HL-60/S4 treated with retinoic acid at 250 ng/mL for 4 days and 3 days (cell line): ENCODE results near the gene ACKR2.
"Not testable (repeated sequence)": the region's sequence is repeated elsewhere in the genome, so short reads cannot be mapped to it uniquely, and the experiment has no call there.

Source experiments
- in situ Hi-C: fragments of 300-500 bp; cut with MboI; formaldehyde crosslinking; loops from 2 replicates; pipeline ENCODE4 v1.7.0; 2022; ENCODE audit warnings: low sequenced_read_pairs

Gene ACKR2

DNA sequence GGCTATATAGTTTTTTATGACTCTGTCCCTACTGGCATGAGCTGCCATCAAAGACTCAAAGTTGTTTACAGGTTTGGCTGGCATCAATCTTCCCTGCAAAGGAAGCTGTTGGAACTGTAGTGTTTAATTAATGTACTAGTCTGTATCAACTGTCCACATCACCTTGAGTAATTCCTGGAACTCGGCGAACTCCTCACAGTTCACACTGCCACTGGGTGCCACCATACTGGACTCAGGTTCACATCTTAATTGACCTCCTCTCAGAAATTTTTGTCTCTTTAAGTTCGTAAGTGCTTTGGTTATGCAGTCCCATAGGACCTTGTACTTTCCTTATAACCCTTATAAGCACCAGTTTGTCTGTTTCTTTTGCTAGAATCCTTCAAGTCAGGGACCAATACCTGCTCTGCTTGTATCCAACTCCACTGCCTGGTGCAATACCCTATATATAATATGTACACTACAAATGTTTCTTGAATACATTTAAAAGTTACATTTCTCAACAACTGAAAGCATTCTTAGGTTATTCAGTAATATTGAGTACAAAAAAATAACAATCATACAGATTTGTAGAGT is 8.1 kb upstream of the ACKR2 start:
- in situ Hi-C loops: no loop called here

- in situ Hi-C loops: no loop called here
These were observed 7.5 kb upstream of the ACKR2 start for GRCh38 chr3:42801784-42802183.

GRCh38 chr3:42802876-42803413 is 6.3 kb upstream of the ACKR2 start:
- in situ Hi-C loops: no loop called here

- in situ Hi-C loops: no loop called here
These were observed 5.7 kb upstream of the ACKR2 start for GRCh38 chr3:42803414-42804105.

- in situ Hi-C loops: no loop called here
These were observed 5.0 kb upstream of the ACKR2 start, which contains the start of gene HIGD1A for GRCh38 chr3:42804106-42804830. Gene HIGD1A (minus strand): TSS chr3:42804490. CDS start chr3:42794253, 10,237 bp downstream.

- in situ Hi-C loops: no loop called here
These were observed 4.5 kb upstream of the ACKR2 start for GRCh38 chr3:42804831-42805132.

DNA sequence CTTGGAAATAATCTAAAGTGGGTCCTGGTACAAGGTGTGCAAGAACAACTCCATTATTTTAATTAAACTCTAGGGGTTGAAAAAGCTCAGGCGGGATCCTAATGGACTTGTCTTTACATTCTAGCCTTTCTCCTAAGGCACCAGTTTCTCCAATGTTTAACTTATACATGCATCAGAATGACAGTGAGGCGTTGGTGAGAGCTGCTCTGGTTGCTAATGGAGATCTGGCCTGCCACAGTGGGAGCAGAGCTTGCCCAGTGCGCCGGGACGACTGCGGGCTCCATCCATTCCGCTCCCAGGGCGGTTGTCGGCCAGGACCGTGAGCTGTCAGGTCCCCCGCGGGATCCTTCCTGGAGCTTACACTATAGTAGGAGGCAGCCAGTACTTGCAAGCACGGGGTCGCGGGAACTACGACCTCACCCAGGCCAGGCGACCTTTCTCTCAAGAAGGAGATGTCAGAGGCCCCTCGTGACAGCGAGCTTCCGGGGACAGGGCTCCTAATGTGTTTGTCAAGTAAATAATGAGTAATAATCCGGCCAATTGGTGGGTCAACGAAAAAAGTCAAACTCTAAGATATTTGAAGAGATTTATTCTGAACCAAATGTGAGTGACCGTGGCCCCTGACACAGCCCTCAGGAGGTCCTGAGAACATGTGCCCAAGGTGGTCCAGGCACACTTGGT is 4.0 kb upstream of the ACKR2 start:
- in situ Hi-C loops: no loop called here

- in situ Hi-C loops: no loop called here
These were observed 1.3 kb upstream of the ACKR2 start for GRCh38 chr3:42807929-42808328.

GRCh38 chr3:42810706-42811105 is 1.5 kb downstream of the ACKR2 start:
- in situ Hi-C loops: not testable (repeated sequence)

DNA sequence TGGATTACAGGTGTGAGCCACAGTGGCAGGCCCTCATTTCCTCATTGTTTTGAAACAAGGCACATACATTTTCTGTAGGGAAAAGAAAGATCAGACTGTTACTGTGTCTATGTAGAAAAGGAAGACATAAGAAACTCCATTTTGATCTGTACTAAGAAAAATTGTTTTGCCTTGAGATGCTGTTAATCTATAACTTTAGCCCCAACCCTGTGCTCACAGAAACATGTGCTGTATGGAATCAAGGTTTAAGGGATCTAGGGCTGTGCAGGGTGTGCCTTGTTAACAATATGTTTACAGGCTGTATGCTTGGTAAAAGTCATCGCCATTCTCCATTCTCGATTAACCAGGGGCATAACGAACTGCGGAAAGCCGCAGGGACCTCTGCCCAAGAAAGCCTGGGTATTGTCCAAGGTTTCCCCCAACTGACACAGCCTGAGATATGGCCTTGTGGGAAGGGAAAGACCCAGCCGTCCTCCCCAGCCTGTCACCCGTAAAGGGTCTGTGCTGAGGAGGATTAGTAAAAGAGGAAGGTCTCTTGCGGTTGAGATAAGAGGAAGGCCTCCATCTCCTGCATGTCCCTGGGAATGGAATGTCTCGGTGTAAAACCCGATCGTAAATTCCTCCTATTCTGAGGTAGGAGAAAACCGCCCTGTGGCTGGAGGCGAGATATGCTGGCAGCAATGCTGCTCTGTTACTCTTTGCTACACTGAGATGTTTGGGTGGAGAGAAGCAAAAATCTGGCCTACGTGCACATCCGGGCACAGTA is 2.1 kb downstream of the ACKR2 start:
- in situ Hi-C loops: not testable (repeated sequence)

DNA sequence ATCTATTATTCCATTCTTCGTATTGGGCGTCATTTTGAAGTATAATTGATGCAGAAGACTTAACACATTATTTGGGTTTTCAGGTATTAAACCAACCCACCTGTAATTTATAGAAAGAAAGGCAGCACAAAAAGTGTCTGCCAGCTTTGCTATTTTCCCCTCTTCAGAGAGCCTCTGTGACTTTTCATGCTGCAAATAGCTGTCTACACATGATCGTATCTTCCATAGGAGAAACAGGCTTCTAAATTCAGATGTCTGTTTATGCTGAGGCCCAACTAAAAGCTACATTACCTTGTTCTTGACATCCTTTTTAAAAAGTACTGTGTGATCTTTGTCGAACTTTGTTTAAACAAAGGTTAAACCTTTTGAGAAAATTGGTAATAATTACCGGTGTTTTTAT is 5.0 kb downstream of the ACKR2 start:
- in situ Hi-C loops: no loop called here

DNA sequence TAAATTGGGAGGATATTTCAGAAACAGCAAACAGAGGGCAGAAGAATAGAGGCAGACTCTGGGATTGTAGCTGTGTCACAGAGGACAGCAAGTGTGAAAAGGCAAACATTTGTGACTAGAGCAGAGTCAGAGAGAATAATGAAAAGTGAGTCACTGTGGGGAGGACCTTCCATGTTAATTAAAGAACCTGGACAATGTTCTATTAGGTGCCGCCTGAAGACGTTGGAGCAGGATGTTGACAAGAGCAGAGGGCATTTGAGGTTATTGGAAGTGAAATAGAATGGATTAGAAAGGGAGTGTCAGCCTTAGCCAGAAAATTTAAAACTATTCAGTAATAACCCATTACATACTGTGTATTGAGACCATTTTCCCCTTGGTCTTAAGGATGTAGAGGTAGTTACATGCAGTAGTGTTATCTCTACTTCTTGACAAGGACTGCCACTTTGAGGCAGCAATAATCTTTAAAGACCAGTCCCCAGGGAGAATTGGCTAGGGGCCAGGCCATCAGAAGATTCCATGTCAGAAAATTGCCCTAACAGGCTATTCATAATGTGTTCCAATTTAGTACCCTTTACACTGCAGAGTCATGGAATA is 5.8 kb downstream of the ACKR2 start:
- in situ Hi-C loops: no loop called here

DNA sequence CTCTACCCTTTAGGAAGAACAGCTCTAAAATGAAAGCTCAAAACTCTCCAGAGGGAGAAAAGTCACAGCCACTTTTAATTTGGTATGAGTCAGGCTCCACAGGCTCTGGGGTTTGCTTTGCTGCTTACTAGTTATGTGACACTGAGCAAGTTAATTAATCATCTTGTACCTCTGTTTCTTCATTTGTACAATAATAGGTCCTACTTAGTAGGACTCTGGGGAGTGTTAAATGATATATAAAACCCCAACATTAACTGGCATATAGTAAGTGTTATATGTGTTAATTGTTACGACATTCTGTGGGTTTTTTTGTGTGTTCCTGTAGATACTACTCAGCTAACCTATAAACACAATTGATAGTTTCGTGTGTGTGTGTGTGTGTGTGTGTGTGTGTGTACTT is 6.6 kb downstream of the ACKR2 start:
- in situ Hi-C loops: no loop called here

DNA sequence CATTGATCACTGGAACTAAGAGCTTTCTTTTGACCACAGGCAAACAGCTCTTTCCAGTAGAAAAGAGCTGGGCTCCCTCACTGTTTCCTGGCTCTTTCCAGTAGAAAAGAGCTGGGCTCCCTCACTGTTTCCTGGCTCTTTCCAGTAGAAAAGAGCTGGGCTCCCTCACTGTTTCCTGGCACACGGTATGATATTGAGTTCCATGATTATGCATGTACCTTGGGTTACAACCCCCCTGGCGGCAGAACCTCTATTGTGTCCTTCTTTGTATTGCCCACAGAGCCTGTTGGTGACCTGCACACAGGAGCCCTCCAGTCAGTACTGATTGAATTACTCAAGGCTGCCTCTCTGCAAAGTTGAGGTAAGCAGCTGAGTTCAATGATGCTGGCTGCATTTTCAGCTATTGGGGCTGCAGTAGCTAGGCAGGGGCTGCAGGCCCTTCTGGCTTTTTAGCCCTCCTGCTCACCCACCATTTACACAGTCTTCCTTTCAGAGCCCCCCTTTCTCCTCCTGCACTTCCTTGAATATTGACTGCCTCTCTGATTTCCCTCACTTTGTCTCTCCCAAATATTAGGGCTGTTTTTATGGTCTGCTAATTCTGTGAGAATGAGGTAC is 10.2 kb downstream of the ACKR2 start:
- in situ Hi-C loops: no loop called here

DNA sequence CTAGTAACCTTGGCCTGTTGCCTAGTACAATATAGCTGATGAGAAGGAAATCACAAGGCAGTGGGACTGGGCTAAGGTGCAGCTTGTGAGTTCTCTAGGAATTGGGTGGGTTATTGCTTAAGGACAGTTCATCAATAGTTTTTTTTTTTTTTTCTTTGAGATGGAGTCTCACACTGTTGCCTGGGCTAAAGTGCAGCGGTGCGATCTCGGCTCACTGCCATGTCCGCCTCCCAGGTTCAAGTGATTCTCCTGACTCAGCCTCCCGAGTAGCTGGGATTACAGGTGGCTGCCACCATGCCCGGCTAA is 11.5 kb downstream of the ACKR2 start:
- in situ Hi-C loops: no loop called here

DNA sequence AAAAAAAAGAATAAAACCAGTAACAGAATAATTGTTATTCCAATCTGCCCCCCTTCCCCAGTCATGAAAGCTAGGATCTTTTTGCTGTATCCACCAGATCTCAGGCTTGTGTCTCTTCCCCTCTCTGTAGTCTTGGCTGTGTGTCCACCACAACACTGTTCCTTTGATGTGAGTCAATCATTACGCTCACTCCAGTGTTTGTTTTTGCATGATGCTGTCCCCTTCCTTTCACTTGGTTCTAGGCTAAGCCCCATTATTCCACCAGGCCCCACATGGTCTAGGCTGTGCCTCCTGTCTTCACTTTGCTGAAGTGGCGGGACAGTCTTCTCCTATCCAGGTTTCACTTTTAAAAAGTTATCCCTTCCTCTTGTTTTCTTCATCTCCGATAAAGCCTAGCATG is 13.6 kb downstream of the ACKR2 start:
- in situ Hi-C loops: no loop called here

GRCh38 chr3:42823351-42823750 is 14.1 kb downstream of the ACKR2 start:
- in situ Hi-C loops: no loop called here

DNA sequence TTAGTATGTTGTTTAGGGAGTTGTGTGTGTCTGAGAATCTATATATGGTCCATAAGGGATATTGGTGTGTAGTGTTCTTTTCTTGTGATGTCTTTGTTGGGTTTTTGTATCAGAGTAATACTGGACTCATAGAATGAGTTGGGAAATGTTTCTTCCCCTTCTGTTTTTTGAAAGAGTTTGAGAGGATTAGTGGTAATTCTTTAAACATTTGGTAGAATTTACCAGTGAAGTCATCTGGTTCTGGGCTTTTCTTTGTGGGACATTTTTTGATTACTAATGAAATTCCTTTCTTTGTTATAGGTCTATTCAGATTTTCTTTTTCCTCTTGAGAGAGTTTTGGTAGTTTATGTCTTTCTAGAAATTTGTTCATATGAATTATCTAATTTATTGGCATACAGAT is 16.9 kb downstream of the ACKR2 start:
- in situ Hi-C loops: no loop called here

- in situ Hi-C loops: no loop called here
These were observed 17.8 kb downstream of the ACKR2 start for GRCh38 chr3:42827023-42827422.

DNA sequence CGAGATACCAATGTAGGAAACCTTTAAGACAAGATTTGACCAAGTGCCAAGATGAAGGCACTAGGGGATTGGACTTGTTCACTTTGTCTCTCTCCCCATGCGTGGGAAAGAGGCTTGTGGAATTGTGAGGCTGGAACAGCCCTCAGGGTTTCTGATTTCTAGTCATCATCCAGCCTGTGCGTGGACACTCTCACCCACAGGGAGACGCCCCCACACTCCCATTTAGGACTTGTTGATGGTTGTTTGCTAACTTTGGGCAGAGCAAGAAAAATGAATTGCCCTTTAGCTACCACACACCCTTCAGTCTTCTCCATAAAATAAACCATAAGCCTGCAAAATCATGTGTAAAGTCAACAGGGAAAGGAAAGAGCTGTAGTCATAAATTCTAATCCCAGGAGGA is 18.4 kb downstream of the ACKR2 start:
- in situ Hi-C loops: no loop called here
